MM.1S (cell line): ENCODE measurements around the gene DACH1.

Experiments used
- DNase-seq: peaks from one replicate; pipeline ENCODE4 v3.0.0-alpha.2; 2015
- H2AFZ ChIP-seq: fragments of 300-600 bp; sonication (generic); 2 replicates; pipeline ENCODE4 v1.6.0; 2016; ENCODE audit warnings: antibody characterized with exemption, low read length
- H3F3A ChIP-seq: fragments of 300-600 bp; sonication (generic); 2 replicates; pipeline ENCODE4 v1.6.1; 2016; ENCODE audit warnings: mild to moderate bottlenecking, antibody characterized with exemption, low read length, moderate library complexity, mixed read lengths; ENCODE audit not compliant: insufficient read depth
- H3K27ac ChIP-seq: fragments of 300-600 bp; sonication (generic); 2 replicates; pipeline ENCODE4 v1.5.1; 2016; ENCODE audit warnings: mild to moderate bottlenecking, low read length
- H3K27me3 ChIP-seq: fragments of 300-600 bp; sonication (generic); replicated peaks from 2 replicates; pipeline ENCODE4 v1.6.0; 2016; ENCODE audit warnings: low read length; ENCODE audit not compliant: insufficient read depth
- H3K36me3 ChIP-seq: fragments of 300-600 bp; sonication (generic); replicated peaks from 2 replicates; pipeline ENCODE4 v1.6.1; 2016; ENCODE audit warnings: mild to moderate bottlenecking, low read length, mixed read lengths; ENCODE audit not compliant: insufficient read depth
- H3K4me1 ChIP-seq: fragments of 300-600 bp; sonication (generic); 2 replicates; pipeline ENCODE4 v1.6.1; 2016; ENCODE audit warnings: low read length, mixed read lengths
- H3K4me2 ChIP-seq: fragments of 300-600 bp; sonication (generic); 2 replicates; pipeline ENCODE4 v1.6.0; 2016; ENCODE audit warnings: low read depth, low read length
- H3K4me3 ChIP-seq: fragments of 300-600 bp; sonication (generic); 2 replicates; pipeline ENCODE4 v1.5.1; 2016; ENCODE audit warnings: low read length, mixed read lengths
- H3K79me2 ChIP-seq: fragments of 300-600 bp; sonication (generic); 2 replicates; pipeline ENCODE4 v1.6.1; 2016; ENCODE audit warnings: mixed run types, low read length, mixed read lengths
- H3K9ac ChIP-seq: fragments of 300-600 bp; sonication (generic); 2 replicates; pipeline ENCODE4 v1.6.1; 2016; ENCODE audit warnings: low read length, mixed read lengths
- H3K9me2 ChIP-seq: fragments of 300-600 bp; sonication (generic); replicated peaks from 2 replicates; pipeline ENCODE4 v1.6.1; 2016; ENCODE audit warnings: mild to moderate bottlenecking, low read length, mixed read lengths; ENCODE audit not compliant: insufficient read depth
- H3K9me3 ChIP-seq: fragments of 300-600 bp; sonication (generic); replicated peaks from 2 replicates; pipeline ENCODE4 v1.6.1; 2016; ENCODE audit warnings: mild to moderate bottlenecking, low read length, mixed read lengths; ENCODE audit not compliant: insufficient read depth
- H4K20me1 ChIP-seq: fragments of 300-600 bp; sonication (generic); 2 replicates; pipeline ENCODE4 v1.6.1; 2016; ENCODE audit warnings: mild to moderate bottlenecking, low read length, moderate library complexity, mixed read lengths; ENCODE audit not compliant: insufficient read depth
- EZH2 ChIP-seq: fragments of 300-600 bp; sonication (generic); optimal IDR thresholded peaks from 2 replicates; pipeline ENCODE3; 2017; ENCODE audit warnings: low read depth, mild to moderate bottlenecking, antibody characterized with exemption, low read length, mixed read lengths
- EZH2phosphoT487 ChIP-seq: fragments of 300-600 bp; sonication (generic); IDR thresholded peaks from 2 replicates; pipeline ENCODE4 v1.6.1; 2018; ENCODE audit warnings: antibody characterized with exemption, low read length
- TF ChIP-seq, protein P1 (sequence below): fragments of 300-600 bp; sonication (generic); IDR thresholded peaks from 2 replicates; pipeline ENCODE4 v1.5.1; 2016; ENCODE audit warnings: antibody characterized with exemption, low read length, mixed read lengths

DACH1 gene

DNA sequence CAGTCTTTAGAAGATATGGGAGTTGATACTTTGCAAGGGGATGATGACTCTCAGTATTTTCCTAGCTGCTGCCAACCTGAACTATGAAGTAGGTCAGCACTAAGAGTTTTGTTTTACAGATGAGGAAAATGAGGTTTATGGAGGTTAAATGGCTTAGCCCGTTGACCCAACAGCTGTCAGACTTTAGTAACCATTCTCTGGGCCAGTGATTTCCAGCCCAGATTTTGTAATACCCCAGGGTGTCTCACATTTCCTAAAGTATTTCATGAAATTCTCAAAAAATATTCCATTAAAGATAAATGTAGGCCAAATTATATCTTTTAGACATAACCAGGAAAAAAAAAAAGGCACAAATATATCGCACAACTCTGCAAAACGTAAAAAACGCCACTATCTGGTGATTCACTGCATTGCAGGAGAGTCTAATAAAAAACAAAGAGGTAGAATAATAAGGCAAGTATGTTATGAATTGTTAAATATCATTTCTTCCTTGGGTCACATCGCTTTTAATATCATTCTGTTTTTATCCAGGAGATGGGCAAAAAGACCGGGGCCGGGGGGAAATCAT, 112.5 kb downstream of the DACH1 start:
- Histone ChIP-seq H3F3A (no peaks in the 10 kb centered on the region), H4K20me1 (no peaks in the 10 kb centered on the region), H3K4me2 (no peak overlapping the region), H3K4me1 (no peaks in the 10 kb centered on the region), H3K4me3 (no peak overlapping the region), H3K9ac (no peak overlapping the region), H2AFZ (no peak overlapping the region), H3K36me3 (no peaks in the 10 kb centered on the region), H3K9me2 (no peaks in the 10 kb centered on the region), H3K27ac (no peak overlapping the region), H3K79me2 (no peaks in the 10 kb centered on the region), H3K27me3 (no peaks in the 10 kb centered on the region), H3K9me3 (no peaks in the 10 kb centered on the region)
- TF ChIP-seq EZH2phosphoT487 (no peak), EZH2 (no peak)
- TF ChIP-seq, protein P1, sequence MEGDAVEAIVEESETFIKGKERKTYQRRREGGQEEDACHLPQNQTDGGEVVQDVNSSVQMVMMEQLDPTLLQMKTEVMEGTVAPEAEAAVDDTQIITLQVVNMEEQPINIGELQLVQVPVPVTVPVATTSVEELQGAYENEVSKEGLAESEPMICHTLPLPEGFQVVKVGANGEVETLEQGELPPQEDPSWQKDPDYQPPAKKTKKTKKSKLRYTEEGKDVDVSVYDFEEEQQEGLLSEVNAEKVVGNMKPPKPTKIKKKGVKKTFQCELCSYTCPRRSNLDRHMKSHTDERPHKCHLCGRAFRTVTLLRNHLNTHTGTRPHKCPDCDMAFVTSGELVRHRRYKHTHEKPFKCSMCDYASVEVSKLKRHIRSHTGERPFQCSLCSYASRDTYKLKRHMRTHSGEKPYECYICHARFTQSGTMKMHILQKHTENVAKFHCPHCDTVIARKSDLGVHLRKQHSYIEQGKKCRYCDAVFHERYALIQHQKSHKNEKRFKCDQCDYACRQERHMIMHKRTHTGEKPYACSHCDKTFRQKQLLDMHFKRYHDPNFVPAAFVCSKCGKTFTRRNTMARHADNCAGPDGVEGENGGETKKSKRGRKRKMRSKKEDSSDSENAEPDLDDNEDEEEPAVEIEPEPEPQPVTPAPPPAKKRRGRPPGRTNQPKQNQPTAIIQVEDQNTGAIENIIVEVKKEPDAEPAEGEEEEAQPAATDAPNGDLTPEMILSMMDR, result no peak
- DNase-seq, result no peak

DNA sequence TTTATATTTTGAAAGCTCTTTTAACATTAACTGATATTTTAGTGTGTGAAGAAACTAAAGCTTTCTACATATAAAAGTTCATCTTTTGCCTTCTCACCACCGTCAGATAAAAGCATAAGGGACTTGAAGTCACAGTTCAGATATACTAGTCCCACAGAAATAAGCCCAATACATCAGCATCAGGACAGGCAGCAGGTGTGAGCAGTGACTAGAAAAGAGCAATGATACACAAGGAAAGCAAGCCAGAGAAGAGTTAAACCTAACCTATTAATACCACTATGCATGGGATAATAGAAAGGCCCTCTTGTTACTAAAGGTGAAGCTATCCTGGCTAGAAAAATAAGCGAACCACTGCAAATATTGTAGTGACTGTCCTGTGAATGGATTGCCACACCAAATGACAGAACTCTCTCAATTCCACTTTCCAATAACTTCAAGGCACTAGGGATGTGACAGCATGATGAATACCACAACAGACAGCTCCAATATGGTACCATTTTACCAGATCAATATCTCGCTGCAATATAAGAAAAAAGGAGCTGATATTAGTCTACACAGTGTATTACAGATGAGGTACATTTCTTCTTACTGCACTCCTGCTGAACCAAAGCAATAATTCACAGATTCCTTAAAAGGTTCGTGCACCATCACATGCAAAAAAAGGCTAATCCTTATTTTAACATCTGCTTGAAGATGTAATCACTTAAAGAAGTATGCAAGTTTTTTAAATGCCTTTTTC, 114.1 kb downstream of the DACH1 start:
- no peak for DNase-seq
- no peaks in the 10 kb centered on the region for H3K9me3 ChIP-seq
- no peak overlapping the region for H3K4me2 ChIP-seq
- no peaks in the 10 kb centered on the region for H3K79me2 ChIP-seq
- no peaks in the 10 kb centered on the region for H3K9me2 ChIP-seq
- TF ChIP-seq, protein P1, result no peak
- TF ChIP-seq EZH2 (no peak), EZH2phosphoT487 (no peak)
- H3K4me3 ChIP-seq, result no peak overlapping the region
- H3K4me1 ChIP-seq, result no peaks in the 10 kb centered on the region
- H3K27me3 ChIP-seq, result no peaks in the 10 kb centered on the region
- no peak overlapping the region for H3K9ac ChIP-seq
- H4K20me1 ChIP-seq, result no peaks in the 10 kb centered on the region
- H3K27ac ChIP-seq, result no peak overlapping the region
- H3K36me3 ChIP-seq, result no peaks in the 10 kb centered on the region
- H2AFZ ChIP-seq, result no peak overlapping the region
- H3F3A ChIP-seq, result no peaks in the 10 kb centered on the region

DNA sequence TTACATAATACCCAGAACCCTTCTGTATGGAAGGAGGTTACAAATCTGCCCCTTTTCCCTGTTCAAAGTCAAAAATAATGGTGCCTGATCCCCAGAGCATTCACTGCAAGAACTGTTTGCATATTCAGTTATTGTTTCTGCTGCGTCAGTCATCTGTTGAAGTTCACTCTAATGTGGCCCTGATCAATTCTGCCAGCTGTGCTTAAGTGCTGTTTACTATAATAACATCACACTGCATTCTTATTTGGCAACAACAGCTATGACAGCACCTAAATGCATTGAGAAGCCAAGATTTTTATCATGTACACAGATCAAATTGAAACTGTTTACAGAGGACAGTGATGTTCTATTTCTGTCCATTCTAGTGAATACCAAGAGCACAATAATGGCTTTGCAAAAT, 115.9 kb downstream of the DACH1 start:
- no peaks in the 10 kb centered on the region for H3K27me3 ChIP-seq
- no peaks in the 10 kb centered on the region for H3F3A ChIP-seq
- no peak overlapping the region for H2AFZ ChIP-seq
- no peaks in the 10 kb centered on the region for H3K36me3 ChIP-seq
- H3K9ac ChIP-seq, result no peak overlapping the region
- H4K20me1 ChIP-seq, result no peaks in the 10 kb centered on the region
- H3K4me3 ChIP-seq, result no peak overlapping the region
- no peak for DNase-seq
- H3K4me2 ChIP-seq, result no peak overlapping the region
- no peak overlapping the region for H3K27ac ChIP-seq
- H3K4me1 ChIP-seq, result no peaks in the 10 kb centered on the region
- TF ChIP-seq EZH2 (no peak), EZH2phosphoT487 (no peak)
- TF ChIP-seq, protein P1, result no peak
- H3K9me2 ChIP-seq, result no peaks in the 10 kb centered on the region
- H3K79me2 ChIP-seq, result no peaks in the 10 kb centered on the region
- H3K9me3 ChIP-seq, result no peaks in the 10 kb centered on the region
